ENCODE data around the gene SARM1.

DNA sequence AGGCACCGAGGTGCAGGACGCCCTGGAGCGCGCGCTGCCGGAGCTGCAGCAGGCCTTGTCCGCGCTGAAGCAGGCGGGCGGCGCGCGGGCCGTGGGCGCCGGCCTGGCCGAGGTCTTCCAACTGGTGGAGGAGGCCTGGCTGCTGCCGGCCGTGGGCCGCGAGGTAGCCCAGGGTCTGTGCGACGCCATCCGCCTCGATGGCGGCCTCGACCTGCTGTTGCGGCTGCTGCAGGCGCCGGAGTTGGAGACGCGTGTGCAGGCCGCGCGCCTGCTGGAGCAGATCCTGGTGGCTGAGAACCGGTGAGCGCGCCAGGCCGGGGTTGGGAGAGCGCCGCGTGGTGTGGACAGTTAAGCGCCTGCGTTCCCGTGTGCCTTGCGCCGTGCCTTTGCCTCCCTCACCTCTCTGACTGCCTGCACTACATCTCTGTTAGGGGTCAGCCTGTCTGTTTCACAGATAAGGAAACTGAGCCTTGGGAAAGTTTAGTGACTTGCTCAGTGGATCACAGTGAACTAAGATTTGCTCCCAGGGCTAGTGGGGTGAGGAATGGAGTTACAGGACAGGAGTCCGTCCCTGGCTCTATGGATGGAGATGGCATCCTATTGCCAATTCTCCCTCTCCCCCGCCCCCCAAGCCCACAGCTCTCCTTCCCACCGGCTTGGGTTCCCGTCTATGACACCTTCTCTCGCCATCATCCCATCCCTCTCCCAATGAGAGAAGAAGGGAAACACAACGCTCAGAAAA is 880 bp downstream of the SARM1 start:
- TF ChIP-seq, protein P1, sequence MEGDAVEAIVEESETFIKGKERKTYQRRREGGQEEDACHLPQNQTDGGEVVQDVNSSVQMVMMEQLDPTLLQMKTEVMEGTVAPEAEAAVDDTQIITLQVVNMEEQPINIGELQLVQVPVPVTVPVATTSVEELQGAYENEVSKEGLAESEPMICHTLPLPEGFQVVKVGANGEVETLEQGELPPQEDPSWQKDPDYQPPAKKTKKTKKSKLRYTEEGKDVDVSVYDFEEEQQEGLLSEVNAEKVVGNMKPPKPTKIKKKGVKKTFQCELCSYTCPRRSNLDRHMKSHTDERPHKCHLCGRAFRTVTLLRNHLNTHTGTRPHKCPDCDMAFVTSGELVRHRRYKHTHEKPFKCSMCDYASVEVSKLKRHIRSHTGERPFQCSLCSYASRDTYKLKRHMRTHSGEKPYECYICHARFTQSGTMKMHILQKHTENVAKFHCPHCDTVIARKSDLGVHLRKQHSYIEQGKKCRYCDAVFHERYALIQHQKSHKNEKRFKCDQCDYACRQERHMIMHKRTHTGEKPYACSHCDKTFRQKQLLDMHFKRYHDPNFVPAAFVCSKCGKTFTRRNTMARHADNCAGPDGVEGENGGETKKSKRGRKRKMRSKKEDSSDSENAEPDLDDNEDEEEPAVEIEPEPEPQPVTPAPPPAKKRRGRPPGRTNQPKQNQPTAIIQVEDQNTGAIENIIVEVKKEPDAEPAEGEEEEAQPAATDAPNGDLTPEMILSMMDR (IDR thresholded peaks at IDR 0.05), result no peak
- TF ChIP-seq POLR2A (IDR thresholded peaks at IDR 0.05), result no peak
- TF ChIP-seq POLR2AphosphoS5 (IDR thresholded peaks at IDR 0.05; ENCODE audit: insufficient read depth in 1 of 2, low read depth in 1 of 2), result no peak

Data from vagina (tissue), 2 donors.